NCI-H187 treated with DMSO at 0.1 percent for 48 hours (cell line): ENCODE results near the gene MCAT.

ENCODE experiments used
- DNase-seq: peaks from one replicate; lab custom pipeline; 2025; lab: John Stamatoyannopoulos, UW

Gene MCAT, protein sequence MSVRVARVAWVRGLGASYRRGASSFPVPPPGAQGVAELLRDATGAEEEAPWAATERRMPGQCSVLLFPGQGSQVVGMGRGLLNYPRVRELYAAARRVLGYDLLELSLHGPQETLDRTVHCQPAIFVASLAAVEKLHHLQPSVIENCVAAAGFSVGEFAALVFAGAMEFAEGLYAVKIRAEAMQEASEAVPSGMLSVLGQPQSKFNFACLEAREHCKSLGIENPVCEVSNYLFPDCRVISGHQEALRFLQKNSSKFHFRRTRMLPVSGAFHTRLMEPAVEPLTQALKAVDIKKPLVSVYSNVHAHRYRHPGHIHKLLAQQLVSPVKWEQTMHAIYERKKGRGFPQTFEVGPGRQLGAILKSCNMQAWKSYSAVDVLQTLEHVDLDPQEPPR

DNA sequence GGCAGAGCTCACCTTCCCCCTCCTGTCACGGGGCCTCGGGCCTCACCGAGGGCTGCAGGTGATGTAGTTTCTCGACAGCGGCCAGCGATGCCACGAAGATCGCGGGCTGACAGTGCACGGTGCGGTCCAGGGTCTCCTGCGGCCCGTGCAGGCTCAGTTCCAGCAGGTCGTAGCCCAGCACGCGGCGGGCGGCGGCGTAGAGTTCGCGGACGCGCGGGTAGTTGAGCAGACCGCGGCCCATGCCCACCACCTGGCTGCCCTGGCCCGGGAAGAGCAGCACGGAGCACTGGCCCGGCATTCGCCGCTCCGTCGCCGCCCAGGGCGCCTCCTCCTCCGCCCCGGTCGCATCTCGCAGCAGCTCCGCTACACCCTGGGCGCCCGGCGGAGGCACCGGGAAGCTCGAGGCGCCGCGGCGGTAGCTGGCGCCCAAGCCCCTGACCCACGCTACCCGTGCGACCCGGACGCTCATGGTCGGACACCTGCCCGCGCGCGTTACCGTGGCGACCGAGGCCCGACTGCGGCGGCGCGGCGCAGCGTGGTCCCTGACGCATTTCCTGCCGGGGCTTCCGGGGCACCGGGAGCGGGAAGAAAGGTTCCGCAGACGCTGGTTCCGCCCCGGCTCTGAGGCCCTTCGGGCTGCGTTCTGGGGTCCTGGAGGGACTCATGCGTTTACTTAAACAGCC is at the start of gene MCAT:
Gene MCAT, minus strand, starts transcription at position 519 of the 683 bp plus-strand sequence. Its CDS starts 50 bp downstream, at position 469.
- no peak for DNase-seq

DNA sequence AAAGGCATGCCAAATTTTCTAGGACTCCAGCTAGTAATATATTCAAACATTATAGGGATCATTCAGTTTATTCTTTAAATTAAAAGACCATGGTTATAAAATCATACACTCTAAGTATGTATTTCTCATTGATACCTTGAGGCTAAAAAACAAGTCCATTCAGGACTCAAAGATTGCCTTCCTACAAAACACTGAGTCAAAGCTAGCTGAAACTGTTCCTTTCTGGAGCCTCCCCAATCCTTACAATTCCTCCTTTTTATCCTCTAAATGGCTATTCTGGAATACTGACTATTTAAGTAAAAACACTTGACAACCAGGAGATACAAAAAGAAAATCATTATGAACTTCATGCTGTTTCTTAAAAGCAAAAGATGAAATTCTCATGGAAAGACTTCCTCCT is 48.6 kb upstream of the MCAT start:
- no peak for DNase-seq

DNA sequence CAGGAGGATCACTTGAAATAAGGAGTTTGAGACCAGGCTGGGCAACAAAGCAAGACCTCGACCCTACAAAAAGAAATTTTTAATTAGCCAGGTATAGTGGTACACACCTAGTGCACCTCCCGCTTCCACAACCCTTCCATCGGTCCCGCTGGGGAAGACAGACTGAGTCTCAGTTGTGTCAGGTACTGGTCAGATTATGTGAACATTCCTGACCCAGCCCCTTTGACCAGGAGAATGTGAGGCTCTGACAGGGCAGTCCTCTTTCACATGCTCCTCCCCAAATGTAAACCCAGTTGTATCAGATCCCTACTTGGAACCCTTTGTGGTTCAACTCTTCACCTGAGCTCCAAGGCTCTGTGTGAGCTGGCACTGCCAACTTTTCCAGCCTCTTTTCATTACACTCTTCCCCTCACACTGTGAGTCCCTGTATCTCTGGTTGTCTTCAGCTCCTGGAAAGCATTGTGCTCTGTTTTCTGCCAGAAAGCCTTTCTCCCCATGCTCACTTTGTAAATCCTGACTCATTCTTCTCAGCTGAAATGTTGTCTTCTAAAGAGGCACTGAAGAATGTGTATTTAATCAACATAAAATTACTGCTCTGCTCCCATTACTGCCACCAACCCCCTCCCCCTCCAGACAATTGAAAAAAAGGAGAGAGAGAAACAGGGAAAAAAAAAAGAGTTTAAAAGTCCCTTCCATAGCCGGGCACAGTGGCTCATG is 45.8 kb upstream of the MCAT start:
- DNase-seq = no peak

DNA sequence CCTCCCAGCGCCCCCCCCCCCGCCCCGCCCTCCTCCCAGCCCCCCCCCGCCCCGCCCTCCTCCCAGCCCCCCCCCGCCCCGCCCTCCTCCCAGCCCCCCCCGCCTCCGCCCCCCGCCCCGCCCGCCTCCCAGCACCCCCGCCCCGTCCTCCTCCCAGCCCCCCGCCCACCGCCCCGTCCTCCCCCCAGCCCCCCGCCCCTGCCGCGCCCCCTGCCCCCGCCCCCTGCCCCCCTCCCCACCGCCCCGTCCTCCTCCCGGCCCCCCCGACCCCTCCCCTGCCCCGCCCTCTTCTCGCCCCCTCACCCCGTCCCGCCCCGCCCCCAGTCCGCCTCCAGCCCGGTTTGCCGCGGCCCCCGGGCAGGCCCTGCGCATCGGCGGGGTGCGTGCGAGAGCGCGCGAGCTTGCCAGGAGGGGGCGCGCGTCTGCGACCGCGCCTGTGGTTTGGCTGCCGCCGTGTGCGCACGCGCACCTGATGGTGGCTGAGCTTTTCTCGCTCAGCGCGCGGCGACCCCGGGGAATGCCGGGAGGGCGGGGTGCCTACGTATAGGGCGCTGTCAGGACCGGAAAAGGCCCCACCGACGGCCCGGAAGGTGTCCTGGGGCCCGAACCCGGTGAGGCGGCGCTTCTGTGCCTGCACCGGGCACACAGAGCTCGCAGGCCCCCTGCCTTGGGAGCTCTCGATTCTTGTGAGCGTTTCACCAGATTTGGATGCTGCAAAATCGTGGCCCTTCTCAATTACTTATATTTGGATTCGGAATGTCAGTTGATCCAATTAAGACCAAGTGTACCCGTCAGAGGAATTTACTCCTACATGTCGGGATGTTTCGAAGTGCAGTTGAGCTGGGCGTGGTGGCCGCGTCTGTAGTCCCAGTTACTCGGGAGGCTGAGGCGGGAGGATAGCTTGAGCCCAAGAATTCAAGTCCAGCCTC is 44.2 kb upstream of the MCAT start:
- peak; percentile 56 for DNase-seq

DNA sequence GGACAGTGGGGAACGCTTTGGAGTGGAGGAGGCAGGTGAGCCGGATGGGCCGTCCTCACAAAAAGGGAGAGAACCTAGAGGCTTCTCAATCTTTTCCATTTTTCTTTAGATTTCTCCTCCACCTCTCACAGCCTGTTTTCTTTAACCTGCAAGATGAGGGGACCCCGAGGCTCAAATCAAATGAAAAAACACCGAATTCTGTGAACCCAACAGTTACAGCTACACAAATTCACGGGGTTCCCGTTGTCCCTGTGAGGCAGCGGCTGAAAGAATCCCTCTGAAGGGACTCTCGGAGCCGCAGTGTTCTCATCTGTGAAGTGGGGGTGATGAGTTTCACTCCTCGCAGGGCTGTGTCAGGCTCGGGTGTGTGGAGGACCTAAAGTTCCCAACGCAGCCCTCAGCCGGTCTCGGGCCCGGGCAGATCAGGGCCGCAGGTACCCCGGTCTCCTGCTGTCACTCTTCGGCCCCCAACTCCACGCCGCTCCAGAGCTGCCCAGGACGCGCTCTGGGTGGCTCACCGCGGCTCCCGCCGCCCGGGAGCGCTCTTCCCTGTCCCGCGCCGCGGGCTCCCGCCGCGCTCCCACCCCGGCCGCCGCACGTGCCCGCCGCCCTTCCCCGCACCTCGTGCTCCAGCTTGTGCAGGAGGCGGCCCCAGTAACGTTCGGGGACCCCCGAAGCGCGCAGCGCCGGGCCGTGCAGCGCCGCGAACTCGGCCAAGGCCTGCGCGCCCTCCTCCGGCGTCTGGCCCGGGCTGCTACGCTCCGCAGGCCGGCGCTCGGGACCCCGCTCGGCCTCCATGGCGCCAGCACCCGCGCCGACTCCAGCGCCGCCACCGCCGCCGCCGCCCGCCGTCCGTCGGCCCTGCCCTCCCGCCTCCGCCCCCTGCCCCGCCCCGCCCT is 43.3 kb upstream of the MCAT start, which contains the start of gene TTLL12:
Gene TTLL12, minus strand, starts transcription at position 863 of the 899 bp plus-strand sequence. Its CDS starts 65 bp downstream, at position 798.
- DNase-seq = no peak

DNA sequence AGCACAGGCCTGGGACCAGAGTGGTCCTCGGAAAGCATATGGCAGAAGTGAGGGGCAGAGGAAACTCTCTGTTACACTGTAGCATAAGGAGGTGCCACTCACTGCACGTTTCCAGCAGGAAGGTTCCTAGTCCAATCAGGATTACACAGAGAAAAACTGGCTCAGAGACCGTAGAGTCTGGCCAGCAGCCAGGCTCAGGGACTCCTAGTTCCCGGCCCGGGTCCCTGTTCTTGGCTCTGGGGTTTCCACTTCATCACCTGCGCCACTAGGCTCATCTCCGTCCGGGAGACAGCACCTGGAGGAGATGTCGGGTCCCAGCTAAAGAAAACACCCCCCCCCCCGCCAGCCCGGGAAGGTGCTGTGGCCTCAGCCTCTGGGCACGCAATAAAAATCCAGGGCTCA is 42.7 kb upstream of the MCAT start:
- no peak for DNase-seq

DNA sequence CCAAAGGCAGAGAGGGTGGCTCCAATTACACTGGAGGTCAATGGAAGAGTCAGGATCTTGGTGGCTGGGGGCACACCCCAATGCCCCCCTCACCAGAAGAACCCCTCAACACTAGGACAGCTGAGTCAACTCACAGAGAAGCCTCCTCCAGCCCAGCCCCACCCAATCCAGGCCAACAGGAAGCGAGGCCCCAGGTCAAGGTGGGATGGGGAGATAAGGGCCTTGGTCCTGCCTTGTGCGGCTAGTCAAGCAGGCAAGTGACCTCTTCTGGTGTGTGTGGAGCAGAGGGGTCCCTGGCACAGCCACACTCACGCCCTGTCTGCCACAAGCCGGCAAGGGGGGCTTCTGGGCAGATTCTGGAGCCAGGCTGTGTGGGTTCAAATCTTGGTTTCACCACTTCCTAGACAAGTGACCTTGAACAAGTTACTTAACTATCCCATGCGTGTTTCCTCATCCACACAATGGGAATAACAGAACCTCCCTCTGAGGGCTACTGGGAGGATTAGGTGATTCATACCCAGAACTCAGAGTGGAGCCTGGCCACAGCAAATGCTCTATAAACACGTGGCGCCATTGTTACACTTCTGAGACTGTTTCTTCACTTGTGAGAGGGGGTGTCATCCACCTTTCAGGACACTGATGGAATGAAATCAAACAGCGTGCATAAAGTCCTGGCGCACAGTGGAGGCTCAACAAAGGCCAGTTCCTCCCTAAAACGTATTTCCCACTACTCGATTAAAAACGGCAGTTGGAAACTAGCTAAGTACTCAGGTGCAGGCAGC is 40.5 kb upstream of the MCAT start:
- DNase-seq = no peak

DNA sequence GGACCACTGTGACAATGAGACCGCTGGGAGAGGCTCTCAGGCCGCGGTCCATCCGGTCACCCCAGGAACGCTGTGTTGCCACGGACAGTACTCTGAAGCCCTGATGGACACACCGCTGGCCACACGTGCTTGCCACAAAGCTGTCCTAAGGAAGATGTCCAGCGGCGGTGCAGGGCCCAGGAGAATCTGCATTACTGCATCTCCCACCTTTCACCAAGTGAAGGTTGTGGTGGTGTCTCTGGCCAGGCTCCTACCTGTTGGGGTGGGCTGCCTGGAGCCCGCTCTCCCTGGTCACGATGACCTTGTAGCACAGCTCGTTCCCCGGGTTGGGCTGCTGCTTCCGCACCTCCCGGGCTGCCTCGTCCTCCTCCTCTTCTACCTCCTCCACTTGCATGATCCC is 39.5 kb upstream of the MCAT start:
- DNase-seq = no peak

DNA sequence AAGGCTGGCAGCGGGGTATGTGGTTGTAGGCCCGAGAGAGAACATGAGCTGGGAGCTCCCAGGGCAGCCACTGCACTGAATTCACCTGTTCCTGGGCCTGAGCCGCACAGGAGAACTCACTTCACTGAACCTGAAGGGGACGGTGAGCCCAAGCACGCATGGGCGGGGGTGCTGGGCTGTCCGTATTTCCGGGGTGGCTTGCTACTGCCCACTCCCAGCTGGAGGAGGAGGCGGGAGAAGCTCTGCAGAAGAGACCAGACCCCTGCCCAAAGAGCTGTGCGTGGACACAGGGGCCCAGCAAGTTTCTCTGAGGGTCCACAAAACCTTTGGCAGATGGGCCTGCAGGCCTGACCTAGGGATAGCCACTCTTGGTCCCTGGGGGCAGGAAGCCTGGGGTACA is 38.9 kb upstream of the MCAT start:
- no peak for DNase-seq

DNA sequence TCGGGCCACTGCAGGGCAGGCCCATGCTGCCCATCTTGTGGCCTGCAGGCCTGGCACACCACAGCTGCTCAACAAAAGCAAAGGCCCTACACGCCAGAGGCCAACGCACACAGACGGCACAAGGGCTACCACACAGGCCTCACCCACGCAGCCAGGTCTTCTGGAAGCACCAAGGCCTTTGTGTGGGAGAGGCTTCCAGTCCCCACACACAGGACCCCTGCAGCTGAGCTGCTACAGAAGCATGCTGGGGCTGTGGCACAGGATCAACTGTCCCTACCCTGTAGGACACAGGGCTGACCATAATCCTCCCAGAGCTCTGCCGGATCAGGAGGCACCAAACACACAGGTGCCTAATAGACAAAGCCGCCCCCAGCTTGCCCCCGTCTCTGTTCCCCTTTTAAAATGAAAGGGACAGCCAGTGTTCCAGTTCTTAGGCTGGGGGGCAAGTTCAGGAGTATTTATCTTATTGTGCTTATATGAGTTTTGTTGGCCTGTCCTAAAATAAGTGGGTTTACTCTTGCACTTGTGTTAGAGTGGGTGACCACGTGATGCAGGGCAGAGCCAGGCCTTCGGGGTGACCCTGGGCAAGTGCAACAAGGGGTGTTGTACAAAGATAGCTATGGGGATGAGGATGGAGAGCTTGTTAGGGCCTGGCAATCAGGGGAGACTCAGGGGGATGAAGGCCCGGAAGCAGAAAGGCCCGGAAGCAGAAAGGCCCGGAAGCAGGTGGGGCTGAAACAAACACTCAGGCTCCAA is 38.3 kb upstream of the MCAT start:
- DNase-seq = no peak

DNA sequence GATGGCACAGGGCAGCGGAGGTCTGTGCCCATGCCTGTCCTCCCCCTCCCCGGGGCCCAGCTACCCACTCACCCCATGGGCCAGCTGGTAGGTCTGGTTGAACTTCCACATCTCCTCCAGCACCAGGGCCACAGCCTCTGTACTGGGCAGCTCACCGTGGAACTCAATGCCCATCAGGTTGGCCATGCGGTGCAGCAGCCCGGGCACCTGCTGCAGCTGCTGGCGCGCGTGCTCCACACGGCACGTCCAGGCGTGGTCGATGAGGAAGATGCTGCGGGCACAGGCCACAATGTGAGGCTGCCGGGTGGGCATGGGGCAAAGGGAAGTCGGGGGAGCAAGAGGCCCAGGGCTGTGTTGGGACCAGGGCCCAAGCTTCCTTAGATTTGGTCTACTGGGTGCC is 37.5 kb upstream of the MCAT start:
- DNase-seq = no peak

DNA sequence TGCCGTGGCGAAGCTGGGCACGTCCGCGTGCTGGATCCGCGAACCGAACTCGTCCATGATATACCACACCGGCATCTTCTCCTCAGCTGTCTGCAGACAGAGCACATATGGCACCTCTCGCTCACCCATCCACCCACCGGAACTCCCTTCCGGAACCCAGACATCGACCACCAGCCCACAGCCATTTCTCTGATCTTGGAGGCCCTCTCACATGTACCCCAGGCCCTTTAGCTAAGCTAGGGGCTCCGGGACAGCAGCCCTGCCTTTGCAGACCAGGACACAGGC is 36.7 kb upstream of the MCAT start:
- DNase-seq = no peak

DNA sequence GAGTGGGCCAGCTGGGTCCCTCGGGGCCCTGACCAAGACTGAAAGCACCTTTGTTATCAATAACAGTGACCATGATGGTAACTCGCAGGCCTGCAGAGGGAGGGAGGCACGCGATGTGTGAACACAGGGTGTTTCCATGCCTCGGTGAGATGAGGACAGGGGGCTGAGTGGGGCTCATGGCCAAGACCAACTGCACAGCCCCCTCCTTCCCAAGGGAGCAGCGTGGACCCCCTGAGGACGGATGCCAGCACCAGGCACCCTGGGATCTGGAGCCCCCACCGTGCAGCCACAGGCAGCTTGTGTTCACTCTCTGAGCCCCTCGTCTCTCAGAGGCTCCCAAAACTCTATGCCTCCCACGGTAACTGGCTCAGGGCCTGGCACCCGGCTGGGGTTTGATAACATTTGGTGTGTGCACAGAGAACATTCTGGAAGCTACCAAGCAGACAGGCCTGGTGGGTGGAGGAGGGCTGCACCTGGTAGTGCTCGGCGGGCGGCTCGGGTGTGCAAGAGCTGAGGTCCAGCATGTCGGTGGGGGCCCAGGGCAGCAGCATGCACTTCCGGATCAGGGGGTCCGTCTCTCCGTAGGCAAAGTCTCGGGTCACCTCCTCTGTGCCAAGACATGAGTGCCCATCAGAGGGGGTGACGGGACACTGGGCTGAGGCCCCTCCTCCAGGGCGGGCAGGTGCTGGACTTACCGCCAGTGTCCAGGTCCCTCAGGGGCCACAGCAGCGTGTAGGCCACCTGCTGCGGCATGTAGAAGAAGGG is 36.1 kb upstream of the MCAT start:
- no peak for DNase-seq

DNA sequence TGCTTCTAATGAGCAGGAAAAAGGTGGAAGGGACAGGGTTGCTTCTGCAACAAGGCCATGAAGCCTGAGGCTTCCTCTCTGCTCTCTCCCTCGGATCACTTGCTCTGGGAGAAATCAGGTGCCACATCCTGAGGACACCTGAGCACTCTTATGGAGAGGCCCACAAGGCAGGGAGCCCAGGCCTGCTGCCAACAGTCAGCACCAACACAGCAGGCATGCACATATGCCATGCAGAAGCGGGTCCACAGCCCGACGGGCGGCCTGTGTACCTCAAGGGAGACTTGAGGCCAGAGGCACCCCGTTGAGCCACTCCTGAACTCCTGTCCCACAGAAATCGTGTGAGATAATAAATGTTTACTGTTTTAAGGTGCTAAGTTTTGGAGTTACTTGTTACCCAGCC is 34.3 kb upstream of the MCAT start:
- DNase-seq = no peak

DNA sequence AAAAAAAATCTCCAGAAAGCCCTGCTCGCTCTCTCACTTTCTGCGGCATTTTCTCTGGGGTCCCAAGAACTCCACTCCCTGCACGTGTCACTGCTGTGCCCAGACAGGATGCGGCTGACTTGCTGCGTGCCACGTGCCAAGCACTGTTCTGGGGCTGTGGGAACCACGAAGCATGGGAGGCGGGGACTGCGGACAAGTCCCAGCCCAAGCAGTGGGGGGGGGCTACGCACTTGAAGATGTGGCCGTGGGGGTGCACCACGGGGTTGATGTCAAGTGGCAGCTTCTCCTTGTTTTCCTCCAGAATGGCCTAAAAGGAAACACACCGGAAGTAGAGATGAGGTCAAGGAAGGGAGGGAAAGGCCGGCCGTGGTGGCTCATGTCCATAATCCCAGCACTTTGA is 32.9 kb upstream of the MCAT start:
- no peak for DNase-seq

DNA sequence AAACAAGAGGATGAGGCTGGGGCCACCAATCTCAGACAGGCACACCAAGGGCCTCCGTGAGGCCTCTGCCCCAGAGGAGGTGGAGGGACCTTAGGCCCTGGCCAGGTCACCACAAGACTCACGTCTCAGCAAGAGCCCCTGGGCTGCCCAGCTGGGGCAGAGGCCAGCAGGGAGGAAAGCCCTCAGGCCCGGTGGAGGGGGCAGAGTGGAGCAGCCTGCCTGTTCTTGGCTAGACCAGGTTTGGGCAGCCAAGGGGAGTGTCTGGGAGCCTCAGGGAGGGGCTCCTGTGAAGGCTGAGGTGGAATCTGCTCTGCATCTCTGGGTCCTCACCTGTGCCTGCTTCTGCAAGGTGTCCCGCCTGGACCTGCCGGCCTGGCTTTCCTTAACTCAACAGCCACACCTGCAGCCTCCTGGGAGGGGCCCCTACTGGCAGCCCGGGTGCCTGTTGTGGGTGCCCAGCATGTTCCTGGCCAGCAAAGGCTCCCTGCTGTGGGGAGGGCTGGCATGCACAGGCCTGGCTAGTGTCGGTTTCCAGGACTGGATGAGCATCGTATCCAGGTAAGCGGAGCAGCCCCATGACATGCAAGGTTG is 31.8 kb upstream of the MCAT start:
- DNase-seq = no peak

DNA sequence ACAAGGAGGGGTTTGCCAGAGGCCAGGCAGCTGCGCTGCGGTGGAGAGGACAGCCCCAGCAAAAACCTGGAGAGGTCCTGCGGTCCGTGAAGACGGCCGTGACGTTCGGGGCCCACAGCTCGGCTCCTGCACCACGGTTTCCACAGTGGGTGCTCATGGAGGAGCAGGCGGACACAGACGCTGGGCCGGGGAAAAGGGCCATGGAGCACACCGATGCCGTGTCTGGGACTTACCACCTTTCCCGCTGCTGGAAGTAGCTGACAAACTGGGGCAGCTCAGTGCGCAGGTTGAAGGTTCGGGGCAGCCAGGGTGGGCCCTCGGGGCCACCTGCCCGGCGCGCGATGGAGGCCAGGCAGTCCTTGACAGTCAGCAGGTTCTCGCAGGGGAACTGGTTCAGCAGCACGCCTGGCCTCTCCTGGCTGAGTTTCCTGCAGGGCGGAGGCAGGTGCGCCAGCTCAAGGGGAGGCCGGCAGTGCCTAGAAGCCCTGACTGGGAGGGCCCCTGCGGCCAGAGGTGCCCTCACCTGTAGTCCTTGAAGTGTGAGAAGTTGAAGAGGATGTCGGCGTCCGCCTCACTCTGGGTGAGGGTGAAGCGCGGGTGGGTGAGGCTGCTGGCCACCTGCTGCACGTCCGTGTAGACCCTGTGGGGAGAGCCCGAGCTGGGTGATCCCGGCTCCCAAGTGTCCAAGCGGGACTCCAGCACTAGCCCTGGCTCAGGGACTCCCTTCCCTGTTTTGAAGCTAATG is 30.9 kb upstream of the MCAT start:
- no peak for DNase-seq

DNA sequence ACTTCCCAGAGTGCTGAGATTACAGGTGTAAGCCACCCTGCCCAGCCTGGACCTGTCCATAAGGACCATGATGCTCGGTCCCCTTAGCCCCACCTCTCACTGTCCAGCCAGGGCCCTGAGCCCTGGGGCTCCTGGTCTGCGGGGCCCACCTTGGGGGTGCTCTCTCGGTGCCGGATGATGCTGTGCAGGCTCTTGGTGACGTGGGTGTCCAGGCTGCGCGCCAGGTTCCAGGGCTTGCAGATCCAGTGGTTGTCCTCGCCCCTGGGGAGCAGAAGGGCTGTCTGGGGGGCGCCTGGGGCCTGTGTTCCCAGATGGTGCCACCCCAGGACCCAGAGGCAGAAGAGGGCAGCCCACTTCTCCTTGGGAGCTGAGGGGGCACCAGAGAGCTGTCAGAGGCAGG is 30.4 kb upstream of the MCAT start:
- DNase-seq = no peak
